Parathyroid adenoma (tissue), 2 donors: ENCODE data around the gene POC5.
"Not testable (repeated sequence)": the region's sequence is repeated elsewhere in the genome, so short reads cannot be mapped to it uniquely, and the experiment has no call there.

Source experiments
- H2AFZ ChIP-seq: fragments of 300-600 bp; sonication (generic); one replicate; pipeline ENCODE4 v1.7.0; 2017; ENCODE audit warnings: antibody characterized with exemption, mild to moderate bottlenecking
- H3K27ac ChIP-seq: fragments of 300-600 bp; sonication (generic); one replicate; pipeline ENCODE4 v1.7.0; 2017
- H3K27me3 ChIP-seq: fragments of 300-600 bp; sonication (generic); one replicate; pipeline ENCODE4 v1.7.0; 2017; ENCODE audit warnings: low read length; ENCODE audit not compliant: control insufficient read depth, insufficient read depth
- H3K36me3 ChIP-seq: fragments of 300-600 bp; sonication (generic); one replicate; pipeline ENCODE4 v1.7.0; 2017; ENCODE audit warnings: low read length; ENCODE audit not compliant: control insufficient read depth, insufficient read depth
- H3K4me1 ChIP-seq: fragments of 300-600 bp; sonication (generic); one replicate; pipeline ENCODE4 v1.7.0; 2017; ENCODE audit warnings: control low read depth
- H3K4me2 ChIP-seq: fragments of 300-600 bp; sonication (generic); one replicate; pipeline ENCODE4 v1.7.0; 2017; ENCODE audit warnings: low read length
- H3K4me3 ChIP-seq: fragments of 300-600 bp; sonication (generic); one replicate; pipeline ENCODE4 v1.7.0; 2017; ENCODE audit warnings: low read depth, low read length
- H3K79me2 ChIP-seq: fragments of 300-600 bp; sonication (generic); one replicate; pipeline ENCODE4 v1.7.0; 2017; ENCODE audit warnings: control low read depth
- H3K9ac ChIP-seq: fragments of 300-600 bp; sonication (generic); one replicate; pipeline ENCODE4 v1.7.0; 2017; ENCODE audit warnings: mild to moderate bottlenecking
- H3K9me3 ChIP-seq: fragments of 300-600 bp; sonication (generic); one replicate; pipeline ENCODE4 v1.7.0; 2017; ENCODE audit warnings: low read length; ENCODE audit not compliant: control insufficient read depth
- CTCF ChIP-seq: fragments of 300-600 bp; sonication (generic); IDR thresholded peaks from one replicate; pipeline ENCODE4 v1.7.0; 2017; ENCODE audit warnings: antibody characterized with exemption, mild to moderate bottlenecking
- donor health status: primary hyperparathyroidism.

Gene POC5

GRCh38 chr5:75707911-75708509 is 9.2 kb downstream of the POC5 start:
- H3K9ac ChIP-seq, result no peak overlapping the region
- H3K4me2 ChIP-seq, result no peak overlapping the region
- no peaks in the 10 kb centered on the region for H3K79me2 ChIP-seq
- H2AFZ ChIP-seq, result no peak overlapping the region
- H3K27me3 ChIP-seq, result no peaks in the 10 kb centered on the region
- H3K36me3 ChIP-seq, result no peaks in the 10 kb centered on the region
- no peaks in the 10 kb centered on the region for H3K9me3 ChIP-seq
- no peaks in the 10 kb centered on the region for H3K4me1 ChIP-seq
- H3K27ac ChIP-seq, result no peak overlapping the region
- TF ChIP-seq CTCF, result no peak
- H3K4me3 ChIP-seq, result no peak overlapping the region

- Histone ChIP-seq H3K9me3 (no peaks in the 10 kb centered on the region), H3K4me3 (no peak overlapping the region), H3K79me2 (no peaks in the 10 kb centered on the region), H3K4me2 (no peak overlapping the region), H2AFZ (no peak overlapping the region), H3K4me1 (no peaks in the 10 kb centered on the region), H3K27me3 (no peaks in the 10 kb centered on the region), H3K36me3 (no peaks in the 10 kb centered on the region), H3K9ac (no peak overlapping the region), H3K27ac (no peak overlapping the region)
- TF ChIP-seq CTCF, result no peak
Observed at GRCh38 chr5:75706775-75707174, 10.5 kb downstream of the POC5 start.

GRCh38 chr5:75706016-75706415 is 11.2 kb downstream of the POC5 start:
- no peaks in the 10 kb centered on the region for H3K36me3 ChIP-seq
- no peaks in the 10 kb centered on the region for H3K4me1 ChIP-seq
- H3K27ac ChIP-seq, result no peak overlapping the region
- no peak for TF ChIP-seq CTCF
- no peaks in the 10 kb centered on the region for H3K9me3 ChIP-seq
- no peak overlapping the region for H3K4me2 ChIP-seq
- H2AFZ ChIP-seq, result no peak overlapping the region
- no peak overlapping the region for H3K4me3 ChIP-seq
- no peaks in the 10 kb centered on the region for H3K27me3 ChIP-seq
- no peaks in the 10 kb centered on the region for H3K79me2 ChIP-seq
- H3K9ac ChIP-seq, result no peak overlapping the region

GRCh38 chr5:75701856-75702255 is 15.4 kb downstream of the POC5 start:
- no peaks in the 10 kb centered on the region for H3K9me3 ChIP-seq
- H3K4me3 ChIP-seq, result no peak overlapping the region
- no peak overlapping the region for H2AFZ ChIP-seq
- no peaks in the 10 kb centered on the region for H3K36me3 ChIP-seq
- no peak for TF ChIP-seq CTCF
- no peaks in the 10 kb centered on the region for H3K27me3 ChIP-seq
- no peak overlapping the region for H3K4me2 ChIP-seq
- H3K79me2 ChIP-seq, result no peaks in the 10 kb centered on the region
- no peaks in the 10 kb centered on the region for H3K4me1 ChIP-seq
- no peak overlapping the region for H3K9ac ChIP-seq
- no peak overlapping the region for H3K27ac ChIP-seq

GRCh38 chr5:75695472-75696351 is 21.5 kb downstream of the POC5 start:
- H3K79me2 ChIP-seq, H3K4me3 ChIP-seq, H3K4me1 ChIP-seq, H3K4me2 ChIP-seq, H2AFZ ChIP-seq, H3K27ac ChIP-seq, H3K36me3 ChIP-seq, H3K9me3 ChIP-seq, H3K27me3 ChIP-seq, H3K9ac ChIP-seq: not testable (repeated sequence)
